H1 (cell line): ENCODE data around the gene CCDC178.

Source experiments
- CEBPB ChIP-seq: IDR thresholded peaks from 2 replicates; pipeline ENCODE4 v1.6.1; 2012; ENCODE audit warnings: low read depth, low read length
- NRF1 ChIP-seq: IDR thresholded peaks from 2 replicates; pipeline ENCODE4 v1.6.1; 2011; ENCODE audit warnings: mild to moderate bottlenecking, low read depth, low read length, improper control_type of control experiment
- POLR2AphosphoS5 ChIP-seq: IDR thresholded peaks from 2 replicates; pipeline ENCODE4 v1.6.1; 2011; ENCODE audit warnings: low read depth, low read length
- TAF1 ChIP-seq: IDR thresholded peaks from 2 replicates; pipeline ENCODE4 v1.6.1; 2011; ENCODE audit warnings: mild to moderate bottlenecking, low read depth, low read length
- YY1 ChIP-seq: IDR thresholded peaks from 2 replicates; pipeline ENCODE4 v1.6.1; 2011; ENCODE audit warnings: low read depth, mild to moderate bottlenecking, low read length
- TF ChIP-seq, protein P1 (sequence below), 3 experiments: IDR thresholded peaks; 1 replicate in 2 of 3; 2 replicates in 1 of 3; pipeline versions ENCODE4 v1.5.1 to v1.6.1; 2011; ENCODE audit warnings: low read length in 3 of 3, mild to moderate bottlenecking in 3 of 3, inconsistent platforms in 2 of 3, low read depth in 1 of 3, moderate library complexity in 1 of 3; ENCODE audit not compliant: insufficient read depth in 1 of 3; ENCODE audit errors: control extremely low read depth in 1 of 3
- TF ChIP-seq, protein P2 (sequence below): IDR thresholded peaks from 2 replicates; pipeline ENCODE4 v1.6.1; 2012; ENCODE audit warnings: inconsistent platforms

DNA sequence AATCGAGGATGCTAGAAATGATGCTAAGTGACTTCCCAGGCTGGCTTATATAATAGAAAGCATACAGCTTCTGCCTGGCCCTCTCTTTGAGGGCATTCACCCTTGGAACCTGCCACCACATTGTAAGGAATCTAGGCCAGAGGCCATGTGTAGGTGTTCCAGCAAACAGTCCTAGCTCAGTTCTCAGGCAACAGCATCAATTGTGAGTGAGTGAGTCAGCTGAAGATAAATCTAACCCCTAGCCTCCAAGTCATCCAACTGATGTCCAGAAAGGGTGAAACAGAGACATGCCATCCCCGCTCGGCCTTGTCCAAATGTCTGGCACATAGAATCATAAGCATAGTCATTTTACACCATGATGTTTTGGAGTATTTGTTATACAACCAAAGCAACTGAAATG is 343.4 kb downstream of the CCDC178 start:
- TF ChIP-seq, protein P1, sequence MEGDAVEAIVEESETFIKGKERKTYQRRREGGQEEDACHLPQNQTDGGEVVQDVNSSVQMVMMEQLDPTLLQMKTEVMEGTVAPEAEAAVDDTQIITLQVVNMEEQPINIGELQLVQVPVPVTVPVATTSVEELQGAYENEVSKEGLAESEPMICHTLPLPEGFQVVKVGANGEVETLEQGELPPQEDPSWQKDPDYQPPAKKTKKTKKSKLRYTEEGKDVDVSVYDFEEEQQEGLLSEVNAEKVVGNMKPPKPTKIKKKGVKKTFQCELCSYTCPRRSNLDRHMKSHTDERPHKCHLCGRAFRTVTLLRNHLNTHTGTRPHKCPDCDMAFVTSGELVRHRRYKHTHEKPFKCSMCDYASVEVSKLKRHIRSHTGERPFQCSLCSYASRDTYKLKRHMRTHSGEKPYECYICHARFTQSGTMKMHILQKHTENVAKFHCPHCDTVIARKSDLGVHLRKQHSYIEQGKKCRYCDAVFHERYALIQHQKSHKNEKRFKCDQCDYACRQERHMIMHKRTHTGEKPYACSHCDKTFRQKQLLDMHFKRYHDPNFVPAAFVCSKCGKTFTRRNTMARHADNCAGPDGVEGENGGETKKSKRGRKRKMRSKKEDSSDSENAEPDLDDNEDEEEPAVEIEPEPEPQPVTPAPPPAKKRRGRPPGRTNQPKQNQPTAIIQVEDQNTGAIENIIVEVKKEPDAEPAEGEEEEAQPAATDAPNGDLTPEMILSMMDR (IDR thresholded peaks at IDR 0.05; ENCODE audit: control extremely low read depth in 1 of 3, insufficient read depth in 1 of 3, low read depth in 1 of 3, low read length in 3 of 3), result no peak
- TF ChIP-seq POLR2AphosphoS5 (no peak), YY1 (no peak), CEBPB (no peak), NRF1 (no peak), TAF1 (no peak)
- TF ChIP-seq, protein P2, sequence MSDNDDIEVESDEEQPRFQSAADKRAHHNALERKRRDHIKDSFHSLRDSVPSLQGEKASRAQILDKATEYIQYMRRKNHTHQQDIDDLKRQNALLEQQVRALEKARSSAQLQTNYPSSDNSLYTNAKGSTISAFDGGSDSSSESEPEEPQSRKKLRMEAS, result no peak
